ENCODE data around the gene SLC17A5. TPM values are rescaled to one million over a fixed set of nuclear protein-coding genes. Genes with fewer than 3 reads are reported as not detected.

Gene SLC17A5
- total and polyA plus RNA-seq, 10 of the 15 experiments (the other 5 are each of a cell fraction or from before 2014, with no cell fraction given), result 2.3 to 7.2 (median 5.0) TPM

DNA sequence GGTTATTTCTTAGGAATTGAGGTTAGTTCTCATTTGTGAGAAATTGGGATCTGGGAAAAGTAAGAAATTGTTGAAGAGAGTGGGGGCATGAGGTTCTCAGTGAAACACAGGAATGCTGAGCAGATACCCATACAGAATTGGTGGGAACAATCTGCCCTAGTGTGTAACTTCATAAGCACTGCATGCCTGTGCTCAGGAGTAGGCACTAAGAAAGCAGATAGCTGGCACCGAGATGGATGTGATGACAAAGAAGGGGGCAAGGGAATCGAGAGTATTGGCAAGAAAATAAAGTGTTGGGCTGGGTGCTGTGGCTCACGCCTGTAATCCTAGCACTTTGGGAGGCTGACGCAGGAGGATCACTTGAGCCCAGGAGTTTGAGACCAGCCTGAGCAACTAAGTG lies 4.0 kb downstream of the SLC17A5 start:
- no peak for ATAC-seq
- intact Hi-C loops (cut with micrococcal nuclease; ENCODE audit: unreplicated experiment) (loop anchor here (5.0 kb wide), 3 partner anchors 67 to 262 kb away; partner anchors contain the start of gene CGAS), in situ Hi-C loops (cut with MboI) (loop anchor here (5.0 kb wide), 1 partner anchor 127 kb away; the partner anchor contains the start of gene EEF1A1)
- no peaks in the 10 kb centered on the region for H3K4me1 ChIP-seq (ENCODE audit: control insufficient read depth, insufficient read depth, low read length)
- H3K4me2 ChIP-seq (ENCODE audit: control insufficient read depth, insufficient read depth), result no peak overlapping the region
- BruUV-seq (replicated peaks), result no TSS peak
- SMC1A ChIA-PET (ENCODE audit: uncharacterized antibody, unreplicated experiment), result interaction anchor here (0.6 to 1.0 kb wide), 2 partner anchors 36 to 83 kb away, joined by 3 read pairs; no protein-coding TSS in a partner anchor
- TF ChIP-seq CHD2 (IDR thresholded peaks at IDR 0.05; ENCODE audit: borderline replicate concordance, low read depth, low read length) (no peak), ZNF622 (IDR thresholded peaks at IDR 0.05) (no peak), TBL1XR1 (IDR thresholded peaks at IDR 0.05; ENCODE audit: low read depth, low read length) (no peak), JUND (IDR thresholded peaks at IDR 0.05; ENCODE audit: low read depth, low read length) (no peak), NFYB (IDR thresholded peaks at IDR 0.05; ENCODE audit: insufficient read depth, low read depth, low read length) (no peak), NFIC (IDR thresholded peaks at IDR 0.05; ENCODE audit: low read depth, low read length) (no peak), SMC3 (IDR thresholded peaks at IDR 0.05; ENCODE audit: borderline replicate concordance, low read length) (no peak), KDM1A (IDR thresholded peaks at IDR 0.05; ENCODE audit: borderline replicate concordance) (no peak), PAX5 (IDR thresholded peaks at IDR 0.05; ENCODE audit: borderline replicate concordance, low read depth, low read length) (no peak), BCL11A (IDR thresholded peaks at IDR 0.05; ENCODE audit: low read depth, low read length) (no peak), ZNF217 (IDR thresholded peaks at IDR 0.05) (no peak), BACH1 (IDR thresholded peaks at IDR 0.05; ENCODE audit: borderline replicate concordance) (no peak), TCF3 (IDR thresholded peaks at IDR 0.05; ENCODE audit: borderline replicate concordance, insufficient read depth, low read depth, low read length) (no peak), EP300 (IDR thresholded peaks at IDR 0.05; ENCODE audit: borderline replicate concordance in 1 of 2, control insufficient read depth in 1 of 2, low read depth in 2 of 2, low read length in 2 of 2) (no peak), CREM (IDR thresholded peaks at IDR 0.05; ENCODE audit: low read depth) (no peak), MTA2 (IDR thresholded peaks at IDR 0.05; ENCODE audit: low read depth) (no peak)
- TF ChIP-seq, protein P1, sequence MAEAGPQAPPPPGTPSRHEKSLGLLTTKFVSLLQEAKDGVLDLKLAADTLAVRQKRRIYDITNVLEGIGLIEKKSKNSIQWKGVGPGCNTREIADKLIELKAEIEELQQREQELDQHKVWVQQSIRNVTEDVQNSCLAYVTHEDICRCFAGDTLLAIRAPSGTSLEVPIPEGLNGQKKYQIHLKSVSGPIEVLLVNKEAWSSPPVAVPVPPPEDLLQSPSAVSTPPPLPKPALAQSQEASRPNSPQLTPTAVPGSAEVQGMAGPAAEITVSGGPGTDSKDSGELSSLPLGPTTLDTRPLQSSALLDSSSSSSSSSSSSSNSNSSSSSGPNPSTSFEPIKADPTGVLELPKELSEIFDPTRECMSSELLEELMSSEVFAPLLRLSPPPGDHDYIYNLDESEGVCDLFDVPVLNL (IDR thresholded peaks at IDR 0.05; ENCODE audit: low read depth, low read length), result no peak
- TF ChIP-seq, protein P2, sequence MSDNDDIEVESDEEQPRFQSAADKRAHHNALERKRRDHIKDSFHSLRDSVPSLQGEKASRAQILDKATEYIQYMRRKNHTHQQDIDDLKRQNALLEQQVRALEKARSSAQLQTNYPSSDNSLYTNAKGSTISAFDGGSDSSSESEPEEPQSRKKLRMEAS (IDR thresholded peaks at IDR 0.05; ENCODE audit: low read depth, low read length), result no peak
- no peak overlapping the region for H2AFZ ChIP-seq (ENCODE audit: control insufficient read depth, low read depth, low read length)
- H3K79me2 ChIP-seq (ENCODE audit: control insufficient read depth, insufficient read depth, low read length), result peaks cover 5% of the 10 kb centered on the region
- H3K4me3 ChIP-seq, result no peak overlapping the region
- 68% methylated on average over 4 of the region's 4 CpGs for WGBS (ENCODE audit: insufficient coverage, insufficient replicate concordance, low lambda C conversion rate, missing lambda C conversion rate)
- no peak overlapping the region for H3K9ac ChIP-seq (ENCODE audit: control insufficient read depth, insufficient read depth, low read length)
- FAIRE-seq, result no peak
- POLR2A ChIA-PET, result interaction anchor here (0.7 kb wide), 2 partner anchors 28 to 39 kb away, joined by 3 to 7 read pairs; no protein-coding TSS in a partner anchor
- no peaks in the 10 kb centered on the region for H3K36me3 ChIP-seq (ENCODE audit: control insufficient read depth in 2 of 2, insufficient read depth in 2 of 2, low read length in 1 of 2)
- no peaks in the 10 kb centered on the region for H3K9me3 ChIP-seq (replicated peaks; ENCODE audit: control insufficient read depth, insufficient read depth, low read length)
- RAD21 ChIA-PET (ENCODE audit: unreplicated experiment), result interaction anchor here (1.2 kb wide), 1 partner anchor 12 kb away, joined by 4 read pairs; no protein-coding TSS in a partner anchor
- CTCF ChIA-PET, result interaction anchor here (0.8 kb wide), 1 partner anchor 134 kb away, joined by 4 read pairs; no protein-coding TSS in a partner anchor
- no peaks in the 10 kb centered on the region for H4K20me1 ChIP-seq (ENCODE audit: control insufficient read depth, insufficient read depth)
- H3K27me3 ChIP-seq (replicated peaks in 1 of 2; ENCODE audit: control insufficient read depth in 2 of 2, insufficient read depth in 2 of 2, low read length in 1 of 2), result no peaks in the 10 kb centered on the region
- no peak overlapping the region for H3K27ac ChIP-seq (ENCODE audit: control insufficient read depth, insufficient read depth)
- DNase-seq (ENCODE audit: low read depth, low spot score), result no peak
